ENCODE measurements around the gene NFKBIE. TPM values are rescaled to one million over a fixed set of nuclear protein-coding genes. Genes with fewer than 3 reads are reported as not detected.

NFKBIE gene
- total RNA-seq, 1 experiment from 2014 or later = 9.7 TPM

GRCh38 chr6:44227148-44227793, 38.1 kb downstream of the NFKBIE start:
- peaks cover 35 to 45% of the 10 kb centered on the region in 2 experiments for H3K4me1 Mint-ChIP-seq
- TF ChIP-seq CTCF (conservative IDR thresholded peaks at IDR 0.05) = no peak
- no peak for DNase-seq

More at GRCh38 chr6:44227148-44227793, 38.1 kb downstream of the NFKBIE start:
- no peak overlapping the region for H3T11ph ChIP-seq (ENCODE audit: low read length)
- H2BK5ac ChIP-seq (ENCODE audit: insufficient read length, low read length) = no peak overlapping the region
- WGBS (ENCODE audit: extremely low coverage, insufficient read length, low lambda C conversion rate) = no CpG with 5 or more reads among the region's 7 CpGs
- Mint-ChIP-seq H3K9me3 (no peaks in the 10 kb centered on the region; a peak in 1 of 5 replicates), H3K36me3 (ENCODE audit: insufficient read depth in 1 of 3, low read depth in 3 of 3) (peaks cover 40 to 49% (median 41%) of the 10 kb centered on the region in 3 experiments), H3K4me3 (no peak overlapping the region), H3K27me3 (ENCODE audit: low read depth) (peaks cover 1% of the 10 kb centered on the region; the same call in 1 of the 2 replicates), H3K27ac (peak overlapping the region in 2 of 3 experiments; percentile 46 to 51; a peak in 2 of 7 replicates)
- H4K5ac ChIP-seq (ENCODE audit: insufficient read length, low read depth, low read length) = no peak overlapping the region
- no peak overlapping the region for H2AFZ ChIP-seq (ENCODE audit: low read length)
- no peaks in the 10 kb centered on the region for H3K27me3 ChIP-seq (ENCODE audit: insufficient read depth, low read length)
- H3K4me2 ChIP-seq (ENCODE audit: insufficient read depth, insufficient read length, low read length) = no peak overlapping the region
- peaks cover 2% of the 10 kb centered on the region for H4K20me1 ChIP-seq (ENCODE audit: control insufficient read depth, insufficient read depth, insufficient read length)
- no peak overlapping the region for H3K27ac ChIP-seq (ENCODE audit: insufficient read length, low read depth, low read length)
- no peak overlapping the region for H3K18ac ChIP-seq (ENCODE audit: insufficient read length, low read depth, low read length)
- no peak overlapping the region for H2BK120ac ChIP-seq (ENCODE audit: low read depth, low read length, poor library complexity, severe bottlenecking)
- no peak overlapping the region for H2BK15ac ChIP-seq (ENCODE audit: low read depth, low read length)
- H2AK5ac ChIP-seq (ENCODE audit: insufficient read length, low read length) = no peak overlapping the region
- H3K9ac ChIP-seq (ENCODE audit: extremely low read depth, insufficient read length, low read length) = no peak overlapping the region
- no peak overlapping the region for H2BK20ac ChIP-seq (ENCODE audit: low read depth, low read length, poor library complexity, severe bottlenecking)
- H3K79me2 ChIP-seq (ENCODE audit: insufficient read depth, low read length) = peaks cover 17% of the 10 kb centered on the region; the same call in 1 of the 2 replicates
- peaks cover 11% of the 10 kb centered on the region; the same call in 1 of the 2 replicates for H3K4me1 ChIP-seq (ENCODE audit: insufficient read depth, low read length)
- H4K91ac ChIP-seq (ENCODE audit: insufficient read length, low read depth, low read length) = no peak overlapping the region
- H3K4ac ChIP-seq (ENCODE audit: low read depth, low read length) = no peak overlapping the region
- peaks cover 14% of the 10 kb centered on the region for H3K23me2 ChIP-seq (ENCODE audit: insufficient read length, low read depth, low read length, poor library complexity, severe bottlenecking)
- H3K23ac ChIP-seq (ENCODE audit: insufficient read length, low read depth, low read length) = no peak overlapping the region
- no peaks in the 10 kb centered on the region for H3K9me3 ChIP-seq (ENCODE audit: control insufficient read depth, low read depth, low read length)
- no peak overlapping the region for H4K8ac ChIP-seq (replicated peaks; ENCODE audit: insufficient read length, low read depth, low read length)
- H3K79me1 ChIP-seq (ENCODE audit: insufficient read depth, low read depth, low read length, poor library complexity, severe bottlenecking) = peaks cover 17% of the 10 kb centered on the region
- H2BK12ac ChIP-seq (ENCODE audit: insufficient read length, low read depth, low read length) = no peak overlapping the region
- H3K56ac ChIP-seq (ENCODE audit: insufficient read length, low read depth, low read length) = no peak overlapping the region
- no peak overlapping the region; the same call in 1 of the 2 replicates for H3K14ac ChIP-seq (ENCODE audit: insufficient read depth, low read length)

Measured in H9 (cell line).